HL-60 (cell line): ENCODE data around the gene SCN10A.

Experiments
- CTCF ChIP-seq: IDR thresholded peaks from one replicate; pipeline ENCODE4 v1.5.1; 2011; ENCODE audit warnings: low read length, control low read depth, inconsistent platforms; ENCODE audit not compliant: insufficient read depth
- GABPA ChIP-seq: IDR thresholded peaks from 2 replicates; pipeline ENCODE4 v1.6.1; 2012; ENCODE audit warnings: low read depth
- POLR2AphosphoS5 ChIP-seq: IDR thresholded peaks from 2 replicates; pipeline ENCODE4 v1.6.1; 2012; ENCODE audit warnings: low read depth
- REST ChIP-seq: IDR thresholded peaks from 2 replicates; pipeline ENCODE4 v1.6.1; 2012; ENCODE audit warnings: low read depth; ENCODE audit not compliant: insufficient replicate concordance
- SPI1 ChIP-seq: IDR thresholded peaks from 2 replicates; pipeline ENCODE4 v1.6.1; 2012; ENCODE audit warnings: low read depth, mild to moderate bottlenecking, borderline replicate concordance

- no peak for TF ChIP-seq POLR2AphosphoS5
- TF ChIP-seq CTCF, result no peak
- TF ChIP-seq SPI1, result no peak
- TF ChIP-seq GABPA, result no peak
- TF ChIP-seq REST, result no peak
Measured at GRCh38 chr3:38722781-38723568, 93.0 kb downstream of the SCN10A start.
